HL-60 (cell line): ENCODE results near the gene ECI1.

Experiments
- DNase-seq, 2 experiments: peaks; one replicate each; pipeline ENCODE4 v3.0.0-alpha.2; 2010 to 2020; ENCODE audit warnings: low read depth in 1 of 2, low spot score in 1 of 2
- H3K27ac ChIP-seq: fragments of 250-450 bp; sonication (Bioruptor Pico); replicated peaks from 2 replicates; pipeline ENCODE4 v1.5.1; 2020; ENCODE audit warnings: mild to moderate bottlenecking, moderate library complexity
- H3K27me3 ChIP-seq: fragments of 250-450 bp; sonication (Bioruptor Pico); 2 replicates; pipeline ENCODE4 v1.5.1; 2021; ENCODE audit warnings: mild to moderate bottlenecking, moderate library complexity; ENCODE audit not compliant: insufficient read depth, poor library complexity, severe bottlenecking
- H3K4me3 ChIP-seq: replicated peaks from 2 replicates; pipeline ENCODE4 v1.5.1; 2011; ENCODE audit warnings: mild to moderate bottlenecking, control low read depth, low read length; ENCODE audit not compliant: insufficient read depth
- GABPA ChIP-seq: IDR thresholded peaks from 2 replicates; pipeline ENCODE4 v1.6.1; 2012; ENCODE audit warnings: low read depth
- POLR2AphosphoS5 ChIP-seq: IDR thresholded peaks from 2 replicates; pipeline ENCODE4 v1.6.1; 2012; ENCODE audit warnings: low read depth
- SPI1 ChIP-seq: IDR thresholded peaks from 2 replicates; pipeline ENCODE4 v1.6.1; 2012; ENCODE audit warnings: low read depth, mild to moderate bottlenecking, borderline replicate concordance
- TF ChIP-seq, protein P1 (sequence below): IDR thresholded peaks from 2 replicates; pipeline ENCODE4 v1.6.1; 2012; ENCODE audit warnings: low read depth; ENCODE audit not compliant: insufficient replicate concordance
- TF ChIP-seq, protein P2 (sequence below): IDR thresholded peaks from one replicate; pipeline ENCODE4 v1.5.1; 2011; ENCODE audit warnings: low read length, control low read depth, inconsistent platforms; ENCODE audit not compliant: insufficient read depth

Gene ECI1

DNA sequence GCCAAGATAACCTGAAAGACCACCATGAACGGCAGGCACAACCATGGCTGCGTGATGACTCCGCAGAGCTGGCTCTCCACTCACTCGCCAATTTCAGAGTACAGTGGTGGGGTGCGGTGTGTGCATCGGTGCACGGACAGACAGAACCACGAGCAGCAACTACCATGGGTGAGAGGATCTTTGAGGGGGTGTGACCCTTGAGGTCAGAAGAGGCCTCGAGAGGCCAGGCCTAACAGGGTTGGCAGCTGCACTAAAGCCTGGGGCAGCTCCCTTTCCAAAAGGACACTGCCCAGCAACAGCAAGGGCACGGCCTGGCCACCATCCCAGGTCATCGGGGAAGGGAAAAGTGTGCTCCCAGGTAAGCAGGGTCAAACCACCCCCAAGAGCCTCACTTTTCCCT lies 1.9 kb upstream of the ECI1 start:
- Histone ChIP-seq H3K27ac (no peak overlapping the region), H3K27me3 (no peaks in the 10 kb centered on the region), H3K4me3 (no peak overlapping the region)
- no peak for DNase-seq
- TF ChIP-seq, protein P1, sequence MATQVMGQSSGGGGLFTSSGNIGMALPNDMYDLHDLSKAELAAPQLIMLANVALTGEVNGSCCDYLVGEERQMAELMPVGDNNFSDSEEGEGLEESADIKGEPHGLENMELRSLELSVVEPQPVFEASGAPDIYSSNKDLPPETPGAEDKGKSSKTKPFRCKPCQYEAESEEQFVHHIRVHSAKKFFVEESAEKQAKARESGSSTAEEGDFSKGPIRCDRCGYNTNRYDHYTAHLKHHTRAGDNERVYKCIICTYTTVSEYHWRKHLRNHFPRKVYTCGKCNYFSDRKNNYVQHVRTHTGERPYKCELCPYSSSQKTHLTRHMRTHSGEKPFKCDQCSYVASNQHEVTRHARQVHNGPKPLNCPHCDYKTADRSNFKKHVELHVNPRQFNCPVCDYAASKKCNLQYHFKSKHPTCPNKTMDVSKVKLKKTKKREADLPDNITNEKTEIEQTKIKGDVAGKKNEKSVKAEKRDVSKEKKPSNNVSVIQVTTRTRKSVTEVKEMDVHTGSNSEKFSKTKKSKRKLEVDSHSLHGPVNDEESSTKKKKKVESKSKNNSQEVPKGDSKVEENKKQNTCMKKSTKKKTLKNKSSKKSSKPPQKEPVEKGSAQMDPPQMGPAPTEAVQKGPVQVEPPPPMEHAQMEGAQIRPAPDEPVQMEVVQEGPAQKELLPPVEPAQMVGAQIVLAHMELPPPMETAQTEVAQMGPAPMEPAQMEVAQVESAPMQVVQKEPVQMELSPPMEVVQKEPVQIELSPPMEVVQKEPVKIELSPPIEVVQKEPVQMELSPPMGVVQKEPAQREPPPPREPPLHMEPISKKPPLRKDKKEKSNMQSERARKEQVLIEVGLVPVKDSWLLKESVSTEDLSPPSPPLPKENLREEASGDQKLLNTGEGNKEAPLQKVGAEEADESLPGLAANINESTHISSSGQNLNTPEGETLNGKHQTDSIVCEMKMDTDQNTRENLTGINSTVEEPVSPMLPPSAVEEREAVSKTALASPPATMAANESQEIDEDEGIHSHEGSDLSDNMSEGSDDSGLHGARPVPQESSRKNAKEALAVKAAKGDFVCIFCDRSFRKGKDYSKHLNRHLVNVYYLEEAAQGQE = no peak
- TF ChIP-seq, protein P2, sequence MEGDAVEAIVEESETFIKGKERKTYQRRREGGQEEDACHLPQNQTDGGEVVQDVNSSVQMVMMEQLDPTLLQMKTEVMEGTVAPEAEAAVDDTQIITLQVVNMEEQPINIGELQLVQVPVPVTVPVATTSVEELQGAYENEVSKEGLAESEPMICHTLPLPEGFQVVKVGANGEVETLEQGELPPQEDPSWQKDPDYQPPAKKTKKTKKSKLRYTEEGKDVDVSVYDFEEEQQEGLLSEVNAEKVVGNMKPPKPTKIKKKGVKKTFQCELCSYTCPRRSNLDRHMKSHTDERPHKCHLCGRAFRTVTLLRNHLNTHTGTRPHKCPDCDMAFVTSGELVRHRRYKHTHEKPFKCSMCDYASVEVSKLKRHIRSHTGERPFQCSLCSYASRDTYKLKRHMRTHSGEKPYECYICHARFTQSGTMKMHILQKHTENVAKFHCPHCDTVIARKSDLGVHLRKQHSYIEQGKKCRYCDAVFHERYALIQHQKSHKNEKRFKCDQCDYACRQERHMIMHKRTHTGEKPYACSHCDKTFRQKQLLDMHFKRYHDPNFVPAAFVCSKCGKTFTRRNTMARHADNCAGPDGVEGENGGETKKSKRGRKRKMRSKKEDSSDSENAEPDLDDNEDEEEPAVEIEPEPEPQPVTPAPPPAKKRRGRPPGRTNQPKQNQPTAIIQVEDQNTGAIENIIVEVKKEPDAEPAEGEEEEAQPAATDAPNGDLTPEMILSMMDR = no peak
- no peak for TF ChIP-seq POLR2AphosphoS5
- no peak for TF ChIP-seq GABPA
- no peak for TF ChIP-seq SPI1

GRCh38 chr16:2252806-2253148 lies 1.4 kb upstream of the ECI1 start:
- Histone ChIP-seq H3K27ac (peak overlapping the region; percentile 71), H3K27me3 (no peaks in the 10 kb centered on the region), H3K4me3 (no peak overlapping the region)
- DNase-seq = no peak
- TF ChIP-seq SPI1 (no peak), GABPA (no peak)
- TF ChIP-seq, protein P2 = no peak
- TF ChIP-seq, protein P1 = no peak

GRCh38 chr16:2250652-2251295 lies 613 bp downstream of the ECI1 start:
- DNase-seq = peak in 1 of 2 experiments; percentile 35
- TF ChIP-seq POLR2AphosphoS5 = no peak
- TF ChIP-seq, protein P2 = no peak
- no peak for TF ChIP-seq GABPA
- TF ChIP-seq, protein P1 = no peak
- no peak for TF ChIP-seq SPI1
- Histone ChIP-seq H3K4me3 (peak overlapping the region; percentile 63), H3K27ac (peak overlapping the region; percentile 71), H3K27me3 (no peaks in the 10 kb centered on the region)
